Measurements from ENCODE around the gene IGFLR1.

DNA sequence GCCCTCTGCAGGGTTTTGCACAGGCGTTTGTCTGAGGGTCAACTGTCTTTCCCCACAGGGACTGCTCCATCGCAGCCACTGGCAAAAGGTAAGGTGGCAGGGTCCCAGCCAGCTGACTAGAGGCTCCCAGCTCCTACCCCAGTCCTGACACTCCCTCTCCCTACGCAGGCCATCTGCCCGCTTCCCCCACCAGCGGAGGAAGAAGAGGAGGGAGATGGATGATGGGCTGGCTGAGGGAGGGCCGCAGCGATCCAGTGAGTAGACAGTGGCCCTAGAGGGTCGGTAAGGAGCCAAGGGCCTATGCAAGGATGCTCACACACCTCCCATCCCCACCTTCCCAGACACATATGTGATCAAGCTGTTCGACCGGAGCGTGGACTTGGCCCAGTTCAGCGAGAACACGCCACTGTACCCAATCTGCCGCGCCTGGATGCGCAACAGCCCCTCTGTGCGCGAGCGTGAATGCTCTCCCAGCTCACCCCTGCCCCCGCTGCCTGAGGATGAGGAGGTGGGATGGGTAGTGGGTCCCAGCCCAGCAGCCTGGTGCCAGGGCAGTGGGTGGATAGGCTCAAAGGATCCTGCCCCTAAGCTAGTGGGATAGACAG lies 10.6 kb upstream of the IGFLR1 start:
- TF ChIP-seq, protein P1, sequence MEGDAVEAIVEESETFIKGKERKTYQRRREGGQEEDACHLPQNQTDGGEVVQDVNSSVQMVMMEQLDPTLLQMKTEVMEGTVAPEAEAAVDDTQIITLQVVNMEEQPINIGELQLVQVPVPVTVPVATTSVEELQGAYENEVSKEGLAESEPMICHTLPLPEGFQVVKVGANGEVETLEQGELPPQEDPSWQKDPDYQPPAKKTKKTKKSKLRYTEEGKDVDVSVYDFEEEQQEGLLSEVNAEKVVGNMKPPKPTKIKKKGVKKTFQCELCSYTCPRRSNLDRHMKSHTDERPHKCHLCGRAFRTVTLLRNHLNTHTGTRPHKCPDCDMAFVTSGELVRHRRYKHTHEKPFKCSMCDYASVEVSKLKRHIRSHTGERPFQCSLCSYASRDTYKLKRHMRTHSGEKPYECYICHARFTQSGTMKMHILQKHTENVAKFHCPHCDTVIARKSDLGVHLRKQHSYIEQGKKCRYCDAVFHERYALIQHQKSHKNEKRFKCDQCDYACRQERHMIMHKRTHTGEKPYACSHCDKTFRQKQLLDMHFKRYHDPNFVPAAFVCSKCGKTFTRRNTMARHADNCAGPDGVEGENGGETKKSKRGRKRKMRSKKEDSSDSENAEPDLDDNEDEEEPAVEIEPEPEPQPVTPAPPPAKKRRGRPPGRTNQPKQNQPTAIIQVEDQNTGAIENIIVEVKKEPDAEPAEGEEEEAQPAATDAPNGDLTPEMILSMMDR (conservative IDR thresholded peaks at IDR 0.05): no peak
- no peak for TF ChIP-seq ZFX (IDR thresholded peaks at IDR 0.05)

Measured in C4-2B (cell line).